UCSD-AML1 (cell line): ENCODE data around the gene SLC10A7.

ENCODE experiments used
- DNase-seq: peaks from one replicate; lab custom pipeline; 2025; ENCODE audit not compliant: unreplicated experiment; lab: John Stamatoyannopoulos, UW

The SLC10A7 gene

GRCh38 chr4:146495269-146495668 is 26.5 kb downstream of the SLC10A7 start:
- no peak for DNase-seq

GRCh38 chr4:146494143-146494542 is 27.6 kb downstream of the SLC10A7 start:
- DNase-seq: no peak

GRCh38 chr4:146490106-146490505 is 31.6 kb downstream of the SLC10A7 start:
- no peak for DNase-seq

DNA sequence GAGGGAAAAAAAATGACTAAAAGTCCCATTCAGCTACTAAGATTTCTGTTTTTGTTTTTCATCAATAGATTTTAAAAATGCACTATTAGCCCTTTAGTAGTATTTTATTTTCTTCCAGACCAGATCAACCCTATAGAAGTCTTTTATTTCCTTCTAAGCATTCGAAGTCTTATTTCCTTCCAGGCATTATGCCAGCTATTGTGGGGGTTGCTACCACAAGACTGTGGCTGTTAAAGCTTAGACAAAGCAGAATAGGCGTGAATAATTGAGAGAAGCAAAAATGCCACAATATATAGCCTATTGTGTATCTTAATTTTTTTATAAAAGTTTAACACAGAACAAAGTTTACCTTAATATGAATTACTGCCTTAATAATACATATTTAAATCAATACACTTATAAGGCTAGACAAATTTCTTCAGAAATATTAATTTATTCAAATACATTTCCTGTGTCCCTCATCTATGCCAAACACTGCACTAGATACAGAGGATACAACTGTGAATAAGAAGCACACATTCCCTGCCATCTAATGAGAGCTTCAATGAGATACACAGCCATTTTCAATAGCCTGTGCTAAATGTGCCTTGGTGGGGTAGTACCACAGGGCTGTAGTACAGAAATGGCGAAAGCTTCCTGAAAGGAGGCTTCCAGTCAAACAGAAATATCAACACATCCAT is 33.1 kb downstream of the SLC10A7 start:
- no peak for DNase-seq

DNA sequence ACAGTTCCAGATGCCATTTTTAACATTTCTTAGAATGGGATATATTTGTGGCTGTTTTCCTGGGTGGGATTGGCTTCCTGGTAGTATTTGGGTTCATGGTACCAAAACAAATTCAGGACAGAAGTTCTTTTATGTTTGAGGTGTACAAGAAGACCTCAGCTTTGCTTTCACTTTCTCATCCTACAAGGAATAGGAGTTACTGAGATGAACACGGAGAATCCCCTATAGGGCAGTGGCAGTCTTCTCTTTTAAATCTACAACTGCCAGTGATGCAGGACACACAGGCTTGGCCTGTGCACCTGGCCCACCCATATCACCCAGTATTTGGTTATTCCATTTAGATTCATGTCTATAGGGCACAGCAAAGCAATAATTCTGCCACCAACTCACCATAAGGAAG is 35.2 kb downstream of the SLC10A7 start:
- DNase-seq: no peak

GRCh38 chr4:146485968-146486367 is 35.8 kb downstream of the SLC10A7 start:
- no peak for DNase-seq

DNA sequence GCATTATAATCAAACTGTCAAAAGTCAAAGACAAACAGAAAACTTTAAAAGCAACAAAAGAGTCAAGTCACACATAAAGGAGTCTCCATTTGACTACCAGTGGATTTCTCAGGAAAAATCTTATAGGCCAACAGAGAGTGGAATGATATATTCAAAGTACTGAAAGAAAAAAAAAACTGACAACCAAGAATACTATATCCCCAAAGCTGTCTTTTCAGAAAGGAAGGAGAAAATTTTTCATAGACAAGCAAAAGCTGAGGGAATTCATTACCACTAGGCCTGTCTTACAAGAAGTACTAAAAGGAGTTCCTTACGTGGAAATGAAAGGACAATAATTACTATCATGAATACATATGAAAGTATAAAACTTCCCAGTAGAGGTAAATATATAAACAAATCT is 39.0 kb downstream of the SLC10A7 start:
- DNase-seq: no peak

- no peak for DNase-seq
Observed at GRCh38 chr4:146481246-146481645, 40.5 kb downstream of the SLC10A7 start.

DNA sequence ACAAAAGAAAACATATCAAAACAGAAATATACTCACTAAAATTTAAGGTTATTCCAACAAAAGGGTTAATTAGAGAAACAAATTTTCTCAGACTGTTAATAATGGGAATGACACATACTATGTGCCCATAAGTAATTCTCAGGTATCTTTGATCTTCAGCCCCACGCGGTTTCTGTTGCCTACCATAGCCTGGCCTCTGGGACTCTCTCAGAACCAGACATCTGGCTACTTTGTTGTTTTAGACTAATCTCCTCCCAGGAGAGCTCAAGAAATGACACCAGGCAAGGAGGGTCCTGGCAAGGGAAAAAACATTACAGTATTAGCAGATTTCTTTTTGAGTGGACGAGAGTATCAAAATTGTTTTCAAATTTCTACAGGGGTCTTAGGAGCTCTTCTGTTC is 43.7 kb downstream of the SLC10A7 start:
- no peak for DNase-seq

DNA sequence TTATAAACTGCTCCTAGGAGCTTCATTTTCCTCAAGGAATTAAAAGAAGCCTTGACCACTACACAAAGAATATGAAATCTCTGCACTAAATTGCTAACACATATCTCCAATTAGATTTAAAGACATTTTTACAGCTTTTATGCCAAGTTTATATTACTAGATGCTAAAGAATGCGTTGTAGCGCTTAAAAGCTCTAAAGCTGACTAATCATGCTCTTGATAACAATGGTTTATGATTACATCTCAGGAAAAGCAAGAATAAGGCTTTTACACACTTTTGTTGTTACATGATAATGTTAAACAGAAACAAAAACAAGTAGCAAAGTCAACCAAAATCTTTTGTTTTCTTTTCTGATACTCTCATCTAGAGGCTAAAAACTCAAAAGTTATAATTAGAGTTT is 44.7 kb downstream of the SLC10A7 start:
- no peak for DNase-seq

- DNase-seq: no peak
Observed at GRCh38 chr4:146472404-146472803, 49.3 kb downstream of the SLC10A7 start.

GRCh38 chr4:146470604-146471003 is 51.1 kb downstream of the SLC10A7 start:
- DNase-seq: no peak

DNA sequence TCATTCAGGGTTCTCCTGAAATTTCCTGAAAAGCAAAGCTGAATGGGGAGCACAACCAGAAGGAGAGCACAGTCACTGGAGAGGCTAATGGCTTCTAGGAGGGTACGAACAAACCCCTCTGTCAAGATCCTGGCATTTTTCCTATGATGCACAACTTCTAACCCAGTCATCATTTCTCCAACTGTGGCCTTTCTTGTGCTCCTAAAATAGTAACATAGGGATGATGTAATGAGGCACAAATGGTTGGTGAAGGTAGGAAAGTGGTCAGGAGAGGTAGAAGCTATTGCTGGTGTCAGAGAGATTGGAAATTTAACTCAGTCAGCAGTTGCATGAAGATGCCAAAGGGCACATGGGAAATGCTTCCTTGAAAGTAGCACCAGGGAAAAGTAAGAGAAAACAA is 52.7 kb downstream of the SLC10A7 start:
- DNase-seq: no peak

DNA sequence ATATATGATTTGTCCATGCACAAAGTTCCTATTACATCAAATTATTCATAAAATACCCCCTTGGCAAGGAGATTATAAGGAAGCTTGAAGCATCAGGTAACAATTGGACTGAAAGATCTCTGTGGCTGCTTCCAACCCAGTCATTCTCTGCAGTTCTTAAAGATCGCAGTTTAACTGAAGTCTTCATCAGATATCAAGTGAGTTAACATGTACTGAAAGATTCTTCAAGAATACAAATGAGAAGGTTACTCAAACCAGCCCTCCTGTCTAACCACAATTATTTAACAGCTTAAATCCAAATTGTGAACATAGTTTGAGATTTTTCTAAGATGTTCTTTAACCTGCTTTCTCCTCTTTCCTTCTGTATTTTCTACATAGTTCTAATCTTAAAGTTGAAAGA is 56.1 kb downstream of the SLC10A7 start:
- DNase-seq: no peak

DNA sequence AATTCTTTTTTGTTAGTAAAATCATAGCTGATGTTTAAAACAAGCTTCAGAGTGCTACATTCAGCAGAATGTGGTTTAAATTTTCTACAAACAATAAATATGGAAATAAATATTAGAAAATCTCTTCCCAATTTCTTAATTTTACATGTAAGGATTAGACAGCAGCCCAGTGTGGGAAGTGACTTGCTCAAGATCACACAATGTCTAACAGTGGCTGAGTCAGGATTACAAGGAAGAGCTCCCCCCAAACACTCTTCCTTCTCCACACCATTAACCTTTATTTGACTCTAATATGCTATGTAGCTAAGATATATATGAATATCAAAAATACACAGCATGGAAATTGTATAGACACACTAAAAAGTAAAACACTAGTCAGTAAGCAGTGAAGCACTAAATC is 59.5 kb downstream of the SLC10A7 start:
- no peak for DNase-seq

GRCh38 chr4:146458594-146458993 is 63.1 kb downstream of the SLC10A7 start:
- DNase-seq: no peak

- DNase-seq: no peak
Observed at GRCh38 chr4:146456681-146457080, 65.1 kb downstream of the SLC10A7 start.

GRCh38 chr4:146453181-146453807 is 68.4 kb downstream of the SLC10A7 start:
- no peak for DNase-seq

- no peak for DNase-seq
Observed at GRCh38 chr4:146450524-146450923, 71.2 kb downstream of the SLC10A7 start.

DNA sequence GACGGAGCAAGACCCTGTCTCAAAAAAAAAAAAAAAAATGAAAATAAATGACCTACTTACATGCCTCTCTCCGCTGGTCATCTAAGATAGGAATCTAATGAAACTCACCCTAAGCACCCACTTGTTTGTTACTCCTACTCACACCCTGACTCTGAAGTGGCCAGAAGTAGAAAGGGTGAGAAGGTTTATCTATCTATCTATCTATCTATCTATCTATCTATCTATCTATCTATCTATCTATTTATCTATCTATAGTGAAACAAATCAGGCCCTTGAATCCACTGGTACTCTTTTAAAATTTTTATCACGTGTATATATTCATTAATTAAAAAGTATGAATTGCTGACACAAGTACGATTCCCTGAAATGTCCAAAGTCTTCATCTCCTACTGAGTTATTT is 75.2 kb downstream of the SLC10A7 start:
- DNase-seq: no peak

- DNase-seq: no peak
Observed at GRCh38 chr4:146445198-146446150, 76.3 kb downstream of the SLC10A7 start.

GRCh38 chr4:146443525-146443924 is 78.2 kb downstream of the SLC10A7 start:
- no peak for DNase-seq
